ENCODE data around the gene GRM2.

- no peak for TF ChIP-seq POLR2A (IDR thresholded peaks at IDR 0.05; ENCODE audit: low read depth, low read length)
- TF ChIP-seq TAF1 (IDR thresholded peaks at IDR 0.05; ENCODE audit: borderline replicate concordance, low read depth, low read length), result no peak
- TF ChIP-seq POLR2AphosphoS5 (IDR thresholded peaks at IDR 0.05; ENCODE audit: low read depth, low read length), result no peak
Observed at GRCh38 chr3:51673181-51673801, 33.6 kb upstream of the GRM2 start.

All from GM12892 (cell line).